ENCODE data around the gene MBD2.

MBD2 gene

DNA sequence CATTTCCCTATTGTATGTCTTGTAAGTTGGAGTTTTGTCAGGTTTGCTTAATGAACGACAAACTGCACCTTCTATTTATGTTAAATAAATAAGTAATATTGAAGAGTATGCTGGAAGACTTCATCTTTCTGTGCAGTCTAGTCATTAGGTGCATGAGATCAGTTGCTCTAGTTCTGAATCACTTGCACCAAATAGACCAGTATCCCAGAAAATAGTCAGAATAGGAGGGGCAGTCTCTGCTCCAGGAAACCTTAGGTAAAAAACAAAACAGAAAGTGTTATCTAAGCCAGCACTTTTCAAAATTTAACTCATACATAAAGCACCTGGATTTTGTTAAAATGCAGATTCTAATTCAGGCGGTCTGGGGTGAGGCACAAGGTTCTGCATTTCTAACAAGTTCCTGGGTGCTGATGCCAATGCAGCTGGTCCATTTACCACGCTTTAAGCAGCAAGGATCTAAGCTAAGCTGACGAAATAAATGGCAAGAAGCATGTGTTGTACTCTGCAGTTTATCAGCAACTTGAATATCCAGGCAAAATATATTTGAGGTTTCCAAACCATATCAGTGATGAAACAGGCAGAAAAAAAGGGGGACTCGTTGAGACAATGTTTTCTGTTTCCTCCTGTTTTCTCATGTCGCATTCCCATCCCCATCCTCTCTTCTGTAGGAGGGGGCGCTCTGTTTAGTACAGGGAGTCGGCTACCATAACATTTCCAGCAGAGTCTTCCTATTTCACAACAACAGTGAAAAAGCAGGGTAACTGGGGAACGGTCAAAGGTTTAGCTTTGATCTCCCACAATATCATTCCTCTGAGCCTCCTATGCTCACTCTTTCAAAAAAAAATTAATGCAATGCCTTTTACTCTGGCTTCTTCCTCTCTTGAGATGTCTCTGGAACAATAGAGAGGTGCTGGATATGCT is 106.4 kb downstream of the MBD2 start:
- TF ChIP-seq, protein P1, sequence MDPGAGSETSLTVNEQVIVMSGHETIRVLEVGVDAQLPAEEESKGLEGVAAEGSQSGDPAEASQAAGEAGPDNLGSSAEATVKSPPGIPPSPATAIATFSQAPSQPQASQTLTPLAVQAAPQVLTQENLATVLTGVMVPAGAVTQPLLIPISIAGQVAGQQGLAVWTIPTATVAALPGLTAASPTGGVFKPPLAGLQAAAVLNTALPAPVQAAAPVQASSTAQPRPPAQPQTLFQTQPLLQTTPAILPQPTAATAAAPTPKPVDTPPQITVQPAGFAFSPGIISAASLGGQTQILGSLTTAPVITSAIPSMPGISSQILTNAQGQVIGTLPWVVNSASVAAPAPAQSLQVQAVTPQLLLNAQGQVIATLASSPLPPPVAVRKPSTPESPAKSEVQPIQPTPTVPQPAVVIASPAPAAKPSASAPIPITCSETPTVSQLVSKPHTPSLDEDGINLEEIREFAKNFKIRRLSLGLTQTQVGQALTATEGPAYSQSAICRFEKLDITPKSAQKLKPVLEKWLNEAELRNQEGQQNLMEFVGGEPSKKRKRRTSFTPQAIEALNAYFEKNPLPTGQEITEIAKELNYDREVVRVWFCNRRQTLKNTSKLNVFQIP (CRISPR knock-in tag; IDR thresholded peaks at IDR 0.05; ENCODE audit: borderline replicate concordance, low read depth): no peak
- no peak for TF ChIP-seq TCF4 (CRISPR knock-in tag; IDR thresholded peaks at IDR 0.05; ENCODE audit: borderline replicate concordance)
- TF ChIP-seq ZFP30 (CRISPR knock-in tag; IDR thresholded peaks at IDR 0.05): no peak
- no peak for TF ChIP-seq CSDC2 (CRISPR knock-in tag; IDR thresholded peaks at IDR 0.05)
- no peak for TF ChIP-seq RARB (CRISPR knock-in tag; IDR thresholded peaks at IDR 0.05)
- TF ChIP-seq GLIS3 (CRISPR knock-in tag; IDR thresholded peaks at IDR 0.05): no peak
- TF ChIP-seq, protein P2, sequence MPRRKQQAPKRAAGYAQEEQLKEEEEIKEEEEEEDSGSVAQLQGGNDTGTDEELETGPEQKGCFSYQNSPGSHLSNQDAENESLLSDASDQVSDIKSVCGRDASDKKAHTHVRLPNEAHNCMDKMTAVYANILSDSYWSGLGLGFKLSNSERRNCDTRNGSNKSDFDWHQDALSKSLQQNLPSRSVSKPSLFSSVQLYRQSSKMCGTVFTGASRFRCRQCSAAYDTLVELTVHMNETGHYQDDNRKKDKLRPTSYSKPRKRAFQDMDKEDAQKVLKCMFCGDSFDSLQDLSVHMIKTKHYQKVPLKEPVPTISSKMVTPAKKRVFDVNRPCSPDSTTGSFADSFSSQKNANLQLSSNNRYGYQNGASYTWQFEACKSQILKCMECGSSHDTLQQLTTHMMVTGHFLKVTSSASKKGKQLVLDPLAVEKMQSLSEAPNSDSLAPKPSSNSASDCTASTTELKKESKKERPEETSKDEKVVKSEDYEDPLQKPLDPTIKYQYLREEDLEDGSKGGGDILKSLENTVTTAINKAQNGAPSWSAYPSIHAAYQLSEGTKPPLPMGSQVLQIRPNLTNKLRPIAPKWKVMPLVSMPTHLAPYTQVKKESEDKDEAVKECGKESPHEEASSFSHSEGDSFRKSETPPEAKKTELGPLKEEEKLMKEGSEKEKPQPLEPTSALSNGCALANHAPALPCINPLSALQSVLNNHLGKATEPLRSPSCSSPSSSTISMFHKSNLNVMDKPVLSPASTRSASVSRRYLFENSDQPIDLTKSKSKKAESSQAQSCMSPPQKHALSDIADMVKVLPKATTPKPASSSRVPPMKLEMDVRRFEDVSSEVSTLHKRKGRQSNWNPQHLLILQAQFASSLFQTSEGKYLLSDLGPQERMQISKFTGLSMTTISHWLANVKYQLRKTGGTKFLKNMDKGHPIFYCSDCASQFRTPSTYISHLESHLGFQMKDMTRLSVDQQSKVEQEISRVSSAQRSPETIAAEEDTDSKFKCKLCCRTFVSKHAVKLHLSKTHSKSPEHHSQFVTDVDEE (CRISPR knock-in tag; IDR thresholded peaks at IDR 0.05): no peak
- no peak for TF ChIP-seq OSR1 (CRISPR knock-in tag; IDR thresholded peaks at IDR 0.05)
- TF ChIP-seq ESRRG (CRISPR knock-in tag; IDR thresholded peaks at IDR 0.05): no peak
- TF ChIP-seq ZNF8 (CRISPR knock-in tag; IDR thresholded peaks at IDR 0.05): no peak
- TF ChIP-seq BACH2 (CRISPR knock-in tag; IDR thresholded peaks at IDR 0.05; ENCODE audit: borderline replicate concordance): no peak
- TF ChIP-seq, protein P3, sequence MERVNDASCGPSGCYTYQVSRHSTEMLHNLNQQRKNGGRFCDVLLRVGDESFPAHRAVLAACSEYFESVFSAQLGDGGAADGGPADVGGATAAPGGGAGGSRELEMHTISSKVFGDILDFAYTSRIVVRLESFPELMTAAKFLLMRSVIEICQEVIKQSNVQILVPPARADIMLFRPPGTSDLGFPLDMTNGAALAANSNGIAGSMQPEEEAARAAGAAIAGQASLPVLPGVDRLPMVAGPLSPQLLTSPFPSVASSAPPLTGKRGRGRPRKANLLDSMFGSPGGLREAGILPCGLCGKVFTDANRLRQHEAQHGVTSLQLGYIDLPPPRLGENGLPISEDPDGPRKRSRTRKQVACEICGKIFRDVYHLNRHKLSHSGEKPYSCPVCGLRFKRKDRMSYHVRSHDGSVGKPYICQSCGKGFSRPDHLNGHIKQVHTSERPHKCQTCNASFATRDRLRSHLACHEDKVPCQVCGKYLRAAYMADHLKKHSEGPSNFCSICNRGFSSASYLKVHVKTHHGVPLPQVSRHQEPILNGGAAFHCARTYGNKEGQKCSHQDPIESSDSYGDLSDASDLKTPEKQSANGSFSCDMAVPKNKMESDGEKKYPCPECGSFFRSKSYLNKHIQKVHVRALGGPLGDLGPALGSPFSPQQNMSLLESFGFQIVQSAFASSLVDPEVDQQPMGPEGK (CRISPR knock-in tag; IDR thresholded peaks at IDR 0.05; ENCODE audit: borderline replicate concordance): no peak
- no peak for TF ChIP-seq ISL1 (CRISPR knock-in tag; IDR thresholded peaks at IDR 0.05)
- TF ChIP-seq ZNF70 (CRISPR knock-in tag; IDR thresholded peaks at IDR 0.05): no peak
- TF ChIP-seq, protein P4, sequence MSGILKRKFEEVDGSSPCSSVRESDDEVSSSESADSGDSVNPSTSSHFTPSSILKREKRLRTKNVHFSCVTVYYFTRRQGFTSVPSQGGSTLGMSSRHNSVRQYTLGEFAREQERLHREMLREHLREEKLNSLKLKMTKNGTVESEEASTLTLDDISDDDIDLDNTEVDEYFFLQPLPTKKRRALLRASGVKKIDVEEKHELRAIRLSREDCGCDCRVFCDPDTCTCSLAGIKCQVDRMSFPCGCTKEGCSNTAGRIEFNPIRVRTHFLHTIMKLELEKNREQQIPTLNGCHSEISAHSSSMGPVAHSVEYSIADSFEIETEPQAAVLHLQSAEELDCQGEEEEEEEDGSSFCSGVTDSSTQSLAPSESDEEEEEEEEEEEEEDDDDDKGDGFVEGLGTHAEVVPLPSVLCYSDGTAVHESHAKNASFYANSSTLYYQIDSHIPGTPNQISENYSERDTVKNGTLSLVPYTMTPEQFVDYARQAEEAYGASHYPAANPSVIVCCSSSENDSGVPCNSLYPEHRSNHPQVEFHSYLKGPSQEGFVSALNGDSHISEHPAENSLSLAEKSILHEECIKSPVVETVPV (CRISPR knock-in tag; IDR thresholded peaks at IDR 0.05): no peak
- TF ChIP-seq ARNTL (CRISPR knock-in tag; IDR thresholded peaks at IDR 0.05; ENCODE audit: borderline replicate concordance, low read depth): no peak
- TF ChIP-seq PPARA (CRISPR knock-in tag; IDR thresholded peaks at IDR 0.05; ENCODE audit: borderline replicate concordance): no peak
- no peak for ATAC-seq

DNA sequence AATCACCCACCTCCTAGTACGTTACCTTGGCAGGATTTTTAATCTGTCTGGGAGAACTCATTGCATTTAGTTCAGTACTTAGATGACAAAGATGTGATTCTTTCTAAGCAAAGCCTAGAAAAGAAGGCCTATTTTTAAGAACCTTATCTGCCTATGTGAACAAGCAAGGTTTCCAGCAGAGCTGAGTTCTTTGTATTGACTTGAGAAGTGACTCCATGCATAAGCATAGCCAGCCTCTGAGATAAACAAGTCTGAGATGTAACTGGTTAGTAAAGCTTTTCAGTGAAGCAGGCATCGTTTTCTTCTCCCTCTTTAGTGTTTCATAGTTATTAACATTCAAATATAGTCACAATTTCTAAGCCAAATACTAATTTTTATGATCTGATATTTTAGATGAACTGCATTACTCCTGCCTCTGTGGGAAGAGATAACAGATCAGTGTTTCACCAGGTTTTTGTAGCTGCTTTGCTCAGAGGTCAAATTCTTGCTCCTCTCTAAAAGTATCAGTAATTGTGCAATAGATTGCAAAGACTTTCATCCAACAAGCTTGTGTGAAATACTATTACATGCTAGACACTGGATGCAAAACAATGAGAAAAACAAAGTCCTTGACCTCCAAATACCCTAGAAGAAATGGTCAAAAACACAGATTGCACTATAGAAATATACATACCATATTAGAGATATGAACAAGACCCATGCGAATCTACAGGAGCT is 107.8 kb downstream of the MBD2 start:
- no peak for ATAC-seq
- TF ChIP-seq, protein P4 (CRISPR knock-in tag; IDR thresholded peaks at IDR 0.05): no peak
- TF ChIP-seq CSDC2 (CRISPR knock-in tag; IDR thresholded peaks at IDR 0.05) (no peak), ISL1 (CRISPR knock-in tag; IDR thresholded peaks at IDR 0.05) (no peak), ZNF565 (CRISPR knock-in tag; conservative IDR thresholded peaks at IDR 0.05; ENCODE audit: low read depth) (no peak), SNAI2 (CRISPR knock-in tag; IDR thresholded peaks at IDR 0.05) (no peak), OSR1 (CRISPR knock-in tag; IDR thresholded peaks at IDR 0.05) (no peak), ZNF8 (CRISPR knock-in tag; IDR thresholded peaks at IDR 0.05) (no peak), ZFP30 (CRISPR knock-in tag; IDR thresholded peaks at IDR 0.05) (no peak), ZC3H10 (CRISPR knock-in tag; IDR thresholded peaks at IDR 0.05) (no peak), TCF4 (CRISPR knock-in tag; IDR thresholded peaks at IDR 0.05; ENCODE audit: borderline replicate concordance) (no peak), BACH2 (CRISPR knock-in tag; IDR thresholded peaks at IDR 0.05; ENCODE audit: borderline replicate concordance) (no peak), ARNTL (CRISPR knock-in tag; IDR thresholded peaks at IDR 0.05; ENCODE audit: borderline replicate concordance, low read depth) (no peak), PPARA (CRISPR knock-in tag; IDR thresholded peaks at IDR 0.05; ENCODE audit: borderline replicate concordance) (no peak), ZFP3 (CRISPR knock-in tag; IDR thresholded peaks at IDR 0.05) (no peak)
- TF ChIP-seq, protein P5, sequence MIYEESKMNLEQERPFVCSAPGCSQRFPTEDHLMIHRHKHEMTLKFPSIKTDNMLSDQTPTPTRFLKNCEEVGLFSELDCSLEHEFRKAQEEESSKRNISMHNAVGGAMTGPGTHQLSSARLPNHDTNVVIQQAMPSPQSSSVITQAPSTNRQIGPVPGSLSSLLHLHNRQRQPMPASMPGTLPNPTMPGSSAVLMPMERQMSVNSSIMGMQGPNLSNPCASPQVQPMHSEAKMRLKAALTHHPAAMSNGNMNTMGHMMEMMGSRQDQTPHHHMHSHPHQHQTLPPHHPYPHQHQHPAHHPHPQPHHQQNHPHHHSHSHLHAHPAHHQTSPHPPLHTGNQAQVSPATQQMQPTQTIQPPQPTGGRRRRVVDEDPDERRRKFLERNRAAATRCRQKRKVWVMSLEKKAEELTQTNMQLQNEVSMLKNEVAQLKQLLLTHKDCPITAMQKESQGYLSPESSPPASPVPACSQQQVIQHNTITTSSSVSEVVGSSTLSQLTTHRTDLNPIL (CRISPR knock-in tag; IDR thresholded peaks at IDR 0.05; ENCODE audit: low read depth): no peak
- TF ChIP-seq, protein P2 (CRISPR knock-in tag; IDR thresholded peaks at IDR 0.05): no peak

Data from SK-N-SH treated with all-trans-retinoic acid at 6 μM for 48 hours (cell line).